Lower leg skin (tissue), 4 donors: ENCODE measurements around the gene WDFY2. TPM values are rescaled to one million over a fixed set of nuclear protein-coding genes. Genes with fewer than 3 reads are reported as not detected.

Experiments used
- DNase-seq, 2 donors: peaks; one replicate each; pipeline ENCODE4 v3.0.0-alpha.2; 2019; ENCODE audit warnings: low spot score in 2 of 2
- H3K4me3 ChIP-seq: fragments of 200-600 bp; sonication (generic); 2 replicates; pipeline ENCODE4 v1.5.1; 2017; ENCODE audit warnings: mild to moderate bottlenecking, low read depth; ENCODE audit not compliant: poor library complexity, severe bottlenecking
- POLR2A ChIP-seq, 2 donors: fragments of 450-650 bp; IDR thresholded peaks; one replicate each; pipeline ENCODE4 v1.6.1; 2016 to 2017; ENCODE audit warnings: antibody characterized with exemption in 2 of 2, mild to moderate bottlenecking in 1 of 2, moderate library complexity in 1 of 2
- WGBS, 2 donors: methylation state at CpG; one replicate each; pipeline ENCODE4 v1.1.5; 2018; 5-methylcytosine and 5-hydroxymethylcytosine counted together
- intact Hi-C: fragments of 100-400 bp; cut with DNase I; formaldehyde crosslinking; loops from one replicate; pipeline ENCODE4 v1.15.0; 2023; ENCODE audit warnings: low total_unique reads
- total RNA-seq, 4 donors: library from RNA; depleted of rRNA; stranded (reverse); fragments of >200 nt; gene quantifications; one replicate each; pipeline ENCODE4 v1.1.0, GENCODE V29; 2016
- TF ChIP-seq, protein P1 (sequence below), 3 donors: fragments of 450-650 bp; IDR thresholded peaks; one replicate each; pipeline ENCODE4 v1.5.1; 2016; ENCODE audit warnings: antibody characterized with exemption in 3 of 3, mild to moderate bottlenecking in 3 of 3, moderate library complexity in 2 of 3

WDFY2 gene
- total RNA-seq, 4 donors from 2014 or later: 20.1 to 40.3 (median 22.4) TPM

DNA sequence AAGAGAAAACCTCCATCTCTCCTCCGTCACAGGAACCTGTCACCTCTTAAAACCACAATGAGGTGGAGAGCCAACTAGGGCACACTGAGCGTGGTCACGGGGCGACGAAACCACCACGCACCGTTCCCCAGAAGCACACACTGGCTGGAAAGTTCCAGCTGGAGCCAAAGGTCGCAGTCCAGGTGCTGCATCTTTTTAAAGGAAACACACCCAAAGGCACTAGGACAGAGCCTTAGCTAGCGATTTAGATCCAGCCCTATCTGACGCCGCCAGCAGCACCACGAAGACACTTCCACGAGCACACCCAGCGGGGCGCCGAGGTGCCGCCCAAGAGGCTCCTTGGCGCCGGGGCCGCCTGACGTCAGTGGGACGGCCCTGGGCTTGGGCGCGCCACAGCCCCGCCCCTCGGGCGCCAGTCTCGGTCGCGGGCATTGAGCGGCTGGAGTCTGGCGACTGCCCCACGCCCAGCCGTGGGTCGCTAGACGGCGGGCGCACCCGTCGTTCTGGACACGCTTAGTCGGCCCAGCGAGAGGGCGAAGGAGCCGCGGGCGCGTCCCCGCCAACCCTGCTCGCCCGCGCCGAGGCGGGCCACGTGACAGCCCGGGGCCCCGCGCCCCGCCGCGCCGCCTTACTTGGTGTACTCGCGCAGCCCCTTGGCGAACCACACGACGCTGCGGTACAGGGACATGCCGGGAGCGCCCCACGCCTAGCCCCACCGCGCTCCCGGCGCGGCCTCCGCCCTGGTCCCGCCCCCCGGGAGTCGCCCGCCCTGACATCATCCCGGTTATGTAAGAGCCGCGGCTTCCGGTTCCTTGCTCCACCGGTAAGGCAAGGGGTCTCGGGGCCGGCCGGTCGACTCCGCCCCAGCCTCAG is 219.4 kb downstream of the WDFY2 start, which contains the start of gene DHRS12:
TSS of gene DHRS12 (minus strand) at position 742 of the 873 bp plus-strand sequence. CDS start 4,504 bp downstream, outside the sequence.
- intact Hi-C loops: no loop called here
- TF ChIP-seq, protein P1, sequence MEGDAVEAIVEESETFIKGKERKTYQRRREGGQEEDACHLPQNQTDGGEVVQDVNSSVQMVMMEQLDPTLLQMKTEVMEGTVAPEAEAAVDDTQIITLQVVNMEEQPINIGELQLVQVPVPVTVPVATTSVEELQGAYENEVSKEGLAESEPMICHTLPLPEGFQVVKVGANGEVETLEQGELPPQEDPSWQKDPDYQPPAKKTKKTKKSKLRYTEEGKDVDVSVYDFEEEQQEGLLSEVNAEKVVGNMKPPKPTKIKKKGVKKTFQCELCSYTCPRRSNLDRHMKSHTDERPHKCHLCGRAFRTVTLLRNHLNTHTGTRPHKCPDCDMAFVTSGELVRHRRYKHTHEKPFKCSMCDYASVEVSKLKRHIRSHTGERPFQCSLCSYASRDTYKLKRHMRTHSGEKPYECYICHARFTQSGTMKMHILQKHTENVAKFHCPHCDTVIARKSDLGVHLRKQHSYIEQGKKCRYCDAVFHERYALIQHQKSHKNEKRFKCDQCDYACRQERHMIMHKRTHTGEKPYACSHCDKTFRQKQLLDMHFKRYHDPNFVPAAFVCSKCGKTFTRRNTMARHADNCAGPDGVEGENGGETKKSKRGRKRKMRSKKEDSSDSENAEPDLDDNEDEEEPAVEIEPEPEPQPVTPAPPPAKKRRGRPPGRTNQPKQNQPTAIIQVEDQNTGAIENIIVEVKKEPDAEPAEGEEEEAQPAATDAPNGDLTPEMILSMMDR (IDR thresholded peaks at IDR 0.05): no peak
- peak in 1 of 2 donors; percentile 86 for TF ChIP-seq POLR2A (IDR thresholded peaks at IDR 0.05)
- peak within 1 kb of the TSS; percentile 66 for H3K4me3 ChIP-seq
- WGBS, 2 donors: 1% methylated on average over 31 to 82 of the region's 91 CpGs
- DNase-seq: peak; percentile 89 to 98

DNA sequence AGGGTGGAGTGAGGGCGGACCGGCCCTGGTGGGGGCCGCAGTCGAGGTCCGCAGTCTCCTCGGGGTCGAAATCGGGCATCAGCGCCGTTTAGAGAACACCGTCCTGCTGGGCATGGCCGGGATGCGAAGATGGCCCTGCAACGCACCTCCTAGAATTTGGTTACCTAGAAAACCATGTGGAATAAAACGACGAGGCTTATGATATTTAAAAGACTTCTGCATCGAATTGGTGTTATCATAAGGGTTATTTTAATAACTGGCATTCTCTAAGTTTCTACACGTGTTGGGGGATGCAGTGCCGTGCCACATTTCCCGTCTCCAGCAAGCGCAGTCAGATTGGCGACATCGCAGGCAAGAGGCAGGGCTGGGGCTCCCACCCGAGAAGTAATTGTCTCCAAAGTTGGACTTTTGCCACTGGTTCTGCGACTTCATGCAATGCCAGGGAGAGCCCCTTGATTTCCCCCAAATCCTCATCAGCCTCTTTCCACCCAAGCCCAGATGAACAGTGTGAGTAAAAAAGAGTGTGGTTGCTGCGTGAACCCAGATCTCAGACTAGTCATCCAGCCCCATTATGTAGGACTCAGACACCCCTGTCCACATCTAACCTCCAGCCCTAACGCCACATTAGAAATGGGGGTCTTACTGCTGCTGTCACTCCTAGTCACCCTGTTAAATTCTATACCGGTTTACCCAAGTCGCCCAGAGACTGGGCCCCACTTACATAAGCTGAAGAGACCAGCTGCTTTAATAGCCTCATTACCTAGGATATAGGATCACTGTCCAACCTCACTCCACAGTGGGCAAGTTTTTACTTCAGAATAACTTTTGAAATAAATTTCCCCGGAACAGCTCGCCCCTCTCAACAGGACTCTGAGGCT is 220.3 kb downstream of the WDFY2 start:
- DNase-seq: no peak
- WGBS, 2 donors: 17% methylated on average over 29 to 31 of the region's 31 CpGs
- TF ChIP-seq POLR2A (IDR thresholded peaks at IDR 0.05): no peak
- TF ChIP-seq, protein P1 (IDR thresholded peaks at IDR 0.05): no peak
- peak overlapping the region; percentile 66 for H3K4me3 ChIP-seq
- intact Hi-C loops: no loop called here

DNA sequence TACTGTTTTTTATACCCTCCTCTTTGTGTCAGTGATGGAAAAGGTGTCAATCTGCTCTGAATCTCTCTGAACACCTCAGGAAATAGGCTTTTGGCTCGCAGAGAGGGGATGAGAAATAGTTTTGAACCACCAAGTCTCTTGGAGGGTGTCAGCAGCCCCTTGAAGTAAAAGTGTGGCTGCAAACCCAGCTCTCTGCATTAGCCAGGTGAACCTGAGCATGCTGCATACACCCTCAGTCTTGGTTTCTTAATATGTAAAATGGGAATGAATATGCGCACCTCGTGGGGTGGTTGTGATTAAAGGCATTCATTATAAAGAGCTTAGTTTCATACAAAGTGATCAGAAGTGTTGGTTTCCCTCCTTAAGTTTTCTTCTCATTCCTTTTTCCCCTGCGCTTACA is 221.1 kb downstream of the WDFY2 start:
- 92% methylated on average over 4 of the region's 4 CpGs for WGBS, 2 donors
- intact Hi-C loops: no loop called here
- no peak for DNase-seq
- no peak overlapping the region for H3K4me3 ChIP-seq
- TF ChIP-seq POLR2A (IDR thresholded peaks at IDR 0.05): no peak
- TF ChIP-seq, protein P1 (IDR thresholded peaks at IDR 0.05): no peak

DNA sequence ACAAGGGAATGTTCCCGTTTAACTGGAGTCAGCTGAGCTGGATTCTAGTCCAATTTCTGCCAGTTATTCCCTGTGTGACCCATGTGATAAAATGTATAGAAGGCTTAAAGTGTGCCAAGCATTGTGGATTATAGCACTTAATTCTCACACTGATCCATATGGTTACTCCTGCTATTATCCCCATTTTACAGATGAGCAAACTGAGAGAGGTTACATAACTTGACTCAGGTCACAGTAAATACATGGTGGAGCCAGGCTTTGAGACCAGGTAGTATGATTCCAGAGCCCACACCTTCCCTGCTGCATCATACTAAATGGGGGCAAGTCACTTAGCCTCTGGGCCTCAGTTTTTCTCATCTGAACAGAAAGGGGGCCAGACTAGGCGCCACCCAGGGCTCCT is 221.7 kb downstream of the WDFY2 start:
- H3K4me3 ChIP-seq: no peak overlapping the region
- no peak for DNase-seq
- intact Hi-C loops: no loop called here
- TF ChIP-seq, protein P1 (IDR thresholded peaks at IDR 0.05): no peak
- no peak for TF ChIP-seq POLR2A (IDR thresholded peaks at IDR 0.05)
- 88 to 91% methylated on average over 2 of the region's 2 CpGs for WGBS, 2 donors

- DNase-seq: no peak
- WGBS, 2 donors: 41 to 62% methylated on average over 2 of the region's 2 CpGs
- no peak overlapping the region for H3K4me3 ChIP-seq
- intact Hi-C loops: no loop called here
- TF ChIP-seq POLR2A (IDR thresholded peaks at IDR 0.05): no peak
- TF ChIP-seq, protein P1 (IDR thresholded peaks at IDR 0.05): no peak
These were observed 222.3 kb downstream of the WDFY2 start for GRCh38 chr13:51806566-51806965.
